ENCODE data around the gene SPPL3. TPM values are rescaled to one million over a fixed set of nuclear protein-coding genes. Genes with fewer than 3 reads are reported as not detected.

SPPL3 gene
- total RNA-seq, 1 experiment from 2014 or later, result 32.5 TPM

DNA sequence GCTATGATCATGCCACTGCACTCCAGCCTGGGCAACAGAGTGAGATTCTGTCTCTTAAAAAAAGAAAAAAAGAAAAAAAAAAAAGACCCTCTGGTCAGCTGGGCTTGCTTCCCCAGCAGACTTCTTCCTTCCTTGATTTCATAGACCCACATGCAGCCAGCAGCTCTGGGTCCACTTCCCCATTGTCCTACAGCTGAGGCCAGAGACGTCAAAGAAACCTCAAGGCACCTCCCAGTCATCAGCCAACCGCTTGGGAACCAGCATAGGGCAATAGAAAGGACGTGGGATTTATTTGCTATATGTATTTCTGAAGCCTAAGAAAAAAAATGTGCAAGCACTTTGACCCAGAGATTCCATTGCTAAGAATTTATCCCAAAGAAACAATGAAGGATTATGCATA is 35.4 kb upstream of the SPPL3 start:
- no peaks in the 10 kb centered on the region for H3K27me3 Mint-ChIP-seq (ENCODE audit: low read depth)
- TF ChIP-seq, protein P1, sequence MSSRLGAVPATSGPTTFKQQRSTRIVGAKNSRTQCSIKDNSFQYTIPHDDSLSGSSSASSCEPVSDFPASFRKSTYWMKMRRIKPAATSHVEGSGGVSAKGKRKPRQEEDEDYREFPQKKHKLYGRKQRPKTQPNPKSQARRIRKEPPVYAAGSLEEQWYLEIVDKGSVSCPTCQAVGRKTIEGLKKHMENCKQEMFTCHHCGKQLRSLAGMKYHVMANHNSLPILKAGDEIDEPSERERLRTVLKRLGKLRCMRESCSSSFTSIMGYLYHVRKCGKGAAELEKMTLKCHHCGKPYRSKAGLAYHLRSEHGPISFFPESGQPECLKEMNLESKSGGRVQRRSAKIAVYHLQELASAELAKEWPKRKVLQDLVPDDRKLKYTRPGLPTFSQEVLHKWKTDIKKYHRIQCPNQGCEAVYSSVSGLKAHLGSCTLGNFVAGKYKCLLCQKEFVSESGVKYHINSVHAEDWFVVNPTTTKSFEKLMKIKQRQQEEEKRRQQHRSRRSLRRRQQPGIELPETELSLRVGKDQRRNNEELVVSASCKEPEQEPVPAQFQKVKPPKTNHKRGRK (CRISPR knock-in tag; IDR thresholded peaks at IDR 0.05; ENCODE audit: borderline replicate concordance), result no peak
- TF ChIP-seq ZNF138 (CRISPR knock-in tag; conservative IDR thresholded peaks at IDR 0.05), result no peak
- H3K27ac Mint-ChIP-seq, result no peak overlapping the region
- peaks cover under 1% of the 10 kb centered on the region; the same call in 1 of the 2 replicates for H3K4me1 Mint-ChIP-seq
- POLR2A ChIA-PET, result interaction anchor here (0.7 kb wide), 2 partner anchors 24 to 48 kb away, joined by 3 to 4 read pairs; no protein-coding TSS in a partner anchor
- H3K4me3 Mint-ChIP-seq, result no peak overlapping the region
- H3K9me3 Mint-ChIP-seq, result no peaks in the 10 kb centered on the region
- H3K36me3 Mint-ChIP-seq, result no peaks in the 10 kb centered on the region
- no peak for DNase-seq (ENCODE audit: low spot score)
- no peak for ATAC-seq
- CTCF ChIA-PET, result interaction anchor here (0.9 to 1.4 kb wide), 5 partner anchors 9 to 70 kb away, joined by 3 to 5 read pairs (median 4); no protein-coding TSS in a partner anchor

DNA sequence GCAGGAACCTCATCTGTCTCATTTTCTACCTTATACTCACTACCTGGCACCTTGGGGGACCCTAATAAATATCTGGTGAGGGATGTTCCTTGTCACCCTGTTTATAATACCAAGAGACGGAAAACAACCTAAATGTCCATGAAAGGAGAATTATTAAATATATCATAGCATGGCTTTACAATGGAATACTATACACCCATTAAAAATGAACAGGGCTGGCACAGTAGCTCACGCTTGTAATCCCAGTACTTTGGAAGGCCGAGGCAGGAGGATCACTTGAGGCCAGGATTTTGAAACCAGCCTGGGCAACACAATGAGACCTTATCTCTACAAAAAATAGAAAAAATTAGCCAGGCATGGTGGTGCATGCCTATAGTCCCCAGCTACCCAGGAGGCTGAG is 34.3 kb upstream of the SPPL3 start:
- POLR2A ChIA-PET, result no interaction called here
- no peaks in the 10 kb centered on the region for H3K27me3 Mint-ChIP-seq (ENCODE audit: low read depth)
- H3K4me3 Mint-ChIP-seq, result no peak overlapping the region
- CTCF ChIA-PET, result interaction anchor here (1.4 kb wide), 1 partner anchor 34 kb away, joined by 4 read pairs; no protein-coding TSS in a partner anchor
- ATAC-seq, result no peak
- H3K4me1 Mint-ChIP-seq, result 0 out of 2 replicates have a peak, but pooled peaks cover under 1% of the 10 kb centered on the region
- H3K27ac Mint-ChIP-seq, result no peak overlapping the region
- no peak for DNase-seq (ENCODE audit: low spot score)
- TF ChIP-seq, protein P2, sequence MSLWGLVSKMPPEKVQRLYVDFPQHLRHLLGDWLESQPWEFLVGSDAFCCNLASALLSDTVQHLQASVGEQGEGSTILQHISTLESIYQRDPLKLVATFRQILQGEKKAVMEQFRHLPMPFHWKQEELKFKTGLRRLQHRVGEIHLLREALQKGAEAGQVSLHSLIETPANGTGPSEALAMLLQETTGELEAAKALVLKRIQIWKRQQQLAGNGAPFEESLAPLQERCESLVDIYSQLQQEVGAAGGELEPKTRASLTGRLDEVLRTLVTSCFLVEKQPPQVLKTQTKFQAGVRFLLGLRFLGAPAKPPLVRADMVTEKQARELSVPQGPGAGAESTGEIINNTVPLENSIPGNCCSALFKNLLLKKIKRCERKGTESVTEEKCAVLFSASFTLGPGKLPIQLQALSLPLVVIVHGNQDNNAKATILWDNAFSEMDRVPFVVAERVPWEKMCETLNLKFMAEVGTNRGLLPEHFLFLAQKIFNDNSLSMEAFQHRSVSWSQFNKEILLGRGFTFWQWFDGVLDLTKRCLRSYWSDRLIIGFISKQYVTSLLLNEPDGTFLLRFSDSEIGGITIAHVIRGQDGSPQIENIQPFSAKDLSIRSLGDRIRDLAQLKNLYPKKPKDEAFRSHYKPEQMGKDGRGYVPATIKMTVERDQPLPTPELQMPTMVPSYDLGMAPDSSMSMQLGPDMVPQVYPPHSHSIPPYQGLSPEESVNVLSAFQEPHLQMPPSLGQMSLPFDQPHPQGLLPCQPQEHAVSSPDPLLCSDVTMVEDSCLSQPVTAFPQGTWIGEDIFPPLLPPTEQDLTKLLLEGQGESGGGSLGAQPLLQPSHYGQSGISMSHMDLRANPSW (CRISPR knock-in tag; conservative IDR thresholded peaks at IDR 0.05; ENCODE audit: low read depth), result no peak
- no peak for TF ChIP-seq NR1H2 (CRISPR knock-in tag; IDR thresholded peaks at IDR 0.05)
- TF ChIP-seq GABPB1 (CRISPR knock-in tag; IDR thresholded peaks at IDR 0.05), result no peak
- TF ChIP-seq NR3C1 (CRISPR knock-in tag; conservative IDR thresholded peaks at IDR 0.05; ENCODE audit: low read depth), result no peak
- no peaks in the 10 kb centered on the region for H3K9me3 Mint-ChIP-seq
- no peaks in the 10 kb centered on the region for H3K36me3 Mint-ChIP-seq

DNA sequence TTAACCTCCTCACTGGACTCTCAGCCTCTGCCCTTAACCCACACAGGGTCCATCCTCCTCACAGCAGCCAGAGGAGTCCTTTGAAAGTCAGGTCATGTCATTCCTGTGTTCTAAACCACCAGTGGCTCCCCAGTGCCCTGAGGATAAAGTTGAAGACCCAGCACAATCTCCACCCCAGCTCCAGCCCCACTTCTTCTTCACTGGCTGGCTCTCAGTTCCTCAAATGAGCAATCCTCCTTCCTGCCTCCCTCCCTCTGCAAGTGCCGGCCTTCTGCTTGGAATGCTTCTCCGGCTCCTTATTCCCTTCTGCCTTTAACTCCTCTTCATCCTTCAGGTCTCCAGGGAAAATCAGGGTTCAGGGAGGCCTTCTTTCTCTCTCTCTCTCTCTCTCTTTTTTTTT is 32.0 kb upstream of the SPPL3 start:
- ATAC-seq (no peak), DNase-seq (ENCODE audit: low spot score) (no peak)
- TF ChIP-seq NR2C2 (CRISPR knock-in tag; IDR thresholded peaks at IDR 0.05) (no peak), OVOL2 (CRISPR knock-in tag; IDR thresholded peaks at IDR 0.05; ENCODE audit: borderline replicate concordance) (no peak), ZNF138 (CRISPR knock-in tag; conservative IDR thresholded peaks at IDR 0.05) (no peak), NFYB (CRISPR knock-in tag; conservative IDR thresholded peaks at IDR 0.05; ENCODE audit: low read depth) (no peak)
- TF ChIP-seq, protein P3, sequence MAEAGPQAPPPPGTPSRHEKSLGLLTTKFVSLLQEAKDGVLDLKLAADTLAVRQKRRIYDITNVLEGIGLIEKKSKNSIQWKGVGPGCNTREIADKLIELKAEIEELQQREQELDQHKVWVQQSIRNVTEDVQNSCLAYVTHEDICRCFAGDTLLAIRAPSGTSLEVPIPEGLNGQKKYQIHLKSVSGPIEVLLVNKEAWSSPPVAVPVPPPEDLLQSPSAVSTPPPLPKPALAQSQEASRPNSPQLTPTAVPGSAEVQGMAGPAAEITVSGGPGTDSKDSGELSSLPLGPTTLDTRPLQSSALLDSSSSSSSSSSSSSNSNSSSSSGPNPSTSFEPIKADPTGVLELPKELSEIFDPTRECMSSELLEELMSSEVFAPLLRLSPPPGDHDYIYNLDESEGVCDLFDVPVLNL (CRISPR knock-in tag; IDR thresholded peaks at IDR 0.05; ENCODE audit: borderline replicate concordance, low read depth), result no peak
- TF ChIP-seq, protein P4, sequence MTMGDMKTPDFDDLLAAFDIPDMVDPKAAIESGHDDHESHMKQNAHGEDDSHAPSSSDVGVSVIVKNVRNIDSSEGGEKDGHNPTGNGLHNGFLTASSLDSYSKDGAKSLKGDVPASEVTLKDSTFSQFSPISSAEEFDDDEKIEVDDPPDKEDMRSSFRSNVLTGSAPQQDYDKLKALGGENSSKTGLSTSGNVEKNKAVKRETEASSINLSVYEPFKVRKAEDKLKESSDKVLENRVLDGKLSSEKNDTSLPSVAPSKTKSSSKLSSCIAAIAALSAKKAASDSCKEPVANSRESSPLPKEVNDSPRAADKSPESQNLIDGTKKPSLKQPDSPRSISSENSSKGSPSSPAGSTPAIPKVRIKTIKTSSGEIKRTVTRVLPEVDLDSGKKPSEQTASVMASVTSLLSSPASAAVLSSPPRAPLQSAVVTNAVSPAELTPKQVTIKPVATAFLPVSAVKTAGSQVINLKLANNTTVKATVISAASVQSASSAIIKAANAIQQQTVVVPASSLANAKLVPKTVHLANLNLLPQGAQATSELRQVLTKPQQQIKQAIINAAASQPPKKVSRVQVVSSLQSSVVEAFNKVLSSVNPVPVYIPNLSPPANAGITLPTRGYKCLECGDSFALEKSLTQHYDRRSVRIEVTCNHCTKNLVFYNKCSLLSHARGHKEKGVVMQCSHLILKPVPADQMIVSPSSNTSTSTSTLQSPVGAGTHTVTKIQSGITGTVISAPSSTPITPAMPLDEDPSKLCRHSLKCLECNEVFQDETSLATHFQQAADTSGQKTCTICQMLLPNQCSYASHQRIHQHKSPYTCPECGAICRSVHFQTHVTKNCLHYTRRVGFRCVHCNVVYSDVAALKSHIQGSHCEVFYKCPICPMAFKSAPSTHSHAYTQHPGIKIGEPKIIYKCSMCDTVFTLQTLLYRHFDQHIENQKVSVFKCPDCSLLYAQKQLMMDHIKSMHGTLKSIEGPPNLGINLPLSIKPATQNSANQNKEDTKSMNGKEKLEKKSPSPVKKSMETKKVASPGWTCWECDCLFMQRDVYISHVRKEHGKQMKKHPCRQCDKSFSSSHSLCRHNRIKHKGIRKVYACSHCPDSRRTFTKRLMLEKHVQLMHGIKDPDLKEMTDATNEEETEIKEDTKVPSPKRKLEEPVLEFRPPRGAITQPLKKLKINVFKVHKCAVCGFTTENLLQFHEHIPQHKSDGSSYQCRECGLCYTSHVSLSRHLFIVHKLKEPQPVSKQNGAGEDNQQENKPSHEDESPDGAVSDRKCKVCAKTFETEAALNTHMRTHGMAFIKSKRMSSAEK (CRISPR knock-in tag; IDR thresholded peaks at IDR 0.05; ENCODE audit: borderline replicate concordance), result no peak
- TF ChIP-seq, protein P5, sequence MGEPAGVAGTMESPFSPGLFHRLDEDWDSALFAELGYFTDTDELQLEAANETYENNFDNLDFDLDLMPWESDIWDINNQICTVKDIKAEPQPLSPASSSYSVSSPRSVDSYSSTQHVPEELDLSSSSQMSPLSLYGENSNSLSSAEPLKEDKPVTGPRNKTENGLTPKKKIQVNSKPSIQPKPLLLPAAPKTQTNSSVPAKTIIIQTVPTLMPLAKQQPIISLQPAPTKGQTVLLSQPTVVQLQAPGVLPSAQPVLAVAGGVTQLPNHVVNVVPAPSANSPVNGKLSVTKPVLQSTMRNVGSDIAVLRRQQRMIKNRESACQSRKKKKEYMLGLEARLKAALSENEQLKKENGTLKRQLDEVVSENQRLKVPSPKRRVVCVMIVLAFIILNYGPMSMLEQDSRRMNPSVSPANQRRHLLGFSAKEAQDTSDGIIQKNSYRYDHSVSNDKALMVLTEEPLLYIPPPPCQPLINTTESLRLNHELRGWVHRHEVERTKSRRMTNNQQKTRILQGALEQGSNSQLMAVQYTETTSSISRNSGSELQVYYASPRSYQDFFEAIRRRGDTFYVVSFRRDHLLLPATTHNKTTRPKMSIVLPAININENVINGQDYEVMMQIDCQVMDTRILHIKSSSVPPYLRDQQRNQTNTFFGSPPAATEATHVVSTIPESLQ (CRISPR knock-in tag; IDR thresholded peaks at IDR 0.05), result no peak
- ChIA-PET CTCF (interaction anchor here (1.9 kb wide), 1 partner anchor 69 kb away, joined by 4 read pairs; no protein-coding TSS in a partner anchor), POLR2A (no interaction called here)
- H3K4me3 Mint-ChIP-seq, result no peak overlapping the region
- no peaks in the 10 kb centered on the region for H3K9me3 Mint-ChIP-seq
- H3K4me1 Mint-ChIP-seq, result 0 out of 2 replicates have a peak, but pooled peaks cover 5% of the 10 kb centered on the region
- H3K36me3 Mint-ChIP-seq, result no peaks in the 10 kb centered on the region
- H3K27me3 Mint-ChIP-seq (ENCODE audit: low read depth), result no peaks in the 10 kb centered on the region
- H3K27ac Mint-ChIP-seq, result no peak overlapping the region
